Body of pancreas (tissue), 4 donors: ENCODE data around the gene MAPK14.

ENCODE experiments used
- CTCF ChIP-seq, 7 experiments: fragments of 450-650 bp in 4 of 7; fragments of 200-600 bp in 3 of 7; sonication (generic) in 3 of 7; IDR thresholded peaks; one replicate each; pipeline ENCODE4 v1.5.1; 2016 to 2019; ENCODE audit warnings: antibody characterized with exemption in 7 of 7
- POLR2A ChIP-seq, 3 donors: fragments of 450-650 bp; IDR thresholded peaks; one replicate each; pipeline ENCODE4 v1.6.1; 2016; ENCODE audit warnings: antibody characterized with exemption in 3 of 3, mild to moderate bottlenecking in 2 of 3

- TF ChIP-seq CTCF (IDR thresholded peaks at IDR 0.05) (no peak), POLR2A (IDR thresholded peaks at IDR 0.05) (no peak)
Measured at GRCh38 chr6:36083446-36083845, 55.8 kb downstream of the MAPK14 start.
